HepG2 (cell line): Measurements from ENCODE around the gene MRPL38. TPM values are rescaled to one million over a fixed set of nuclear protein-coding genes. Genes with fewer than 3 reads are reported as not detected.

Experiments
- ATF2 ChIP-seq: sonication (generic); formaldehyde crosslinking; IDR thresholded peaks from 2 replicates; pipeline ENCODE4 v1.4.0; 2020; ENCODE audit warnings: missing genetic modification reagents
- GMEB2 ChIP-seq: IDR thresholded peaks from 2 replicates; pipeline ENCODE4 v1.6.1; 2016; ENCODE audit warnings: missing biosample characterization, missing genetic modification reagents, low read depth
- IRX3 ChIP-seq: sonication (generic); formaldehyde crosslinking; IDR thresholded peaks from 2 replicates; pipeline ENCODE4 v1.8.1; 2023; ENCODE audit warnings: mild to moderate bottlenecking, low read depth, missing genetic modification reagents, borderline replicate concordance
- KLF13 ChIP-seq: sonication (generic); formaldehyde crosslinking; IDR thresholded peaks from 2 replicates; pipeline ENCODE4 v1.4.0; 2020; ENCODE audit warnings: mild to moderate bottlenecking, missing genetic modification reagents
- MBD4 ChIP-seq: IDR thresholded peaks from 2 replicates; pipeline ENCODE4 v1.6.1; 2012; ENCODE audit warnings: low read length, inconsistent platforms, borderline replicate concordance
- NFE2 ChIP-seq: sonication (generic); formaldehyde crosslinking; IDR thresholded peaks from 2 replicates; pipeline ENCODE4 v1.4.0; 2020; ENCODE audit warnings: missing genetic modification reagents
- NR2F2 ChIP-seq: IDR thresholded peaks from 2 replicates; pipeline ENCODE4 v1.6.1; 2012; ENCODE audit warnings: low read depth, inconsistent platforms, borderline replicate concordance
- POLR2AphosphoS2 ChIP-seq: IDR thresholded peaks from 2 replicates; pipeline ENCODE4 v1.6.1; 2011; ENCODE audit warnings: low read depth, low read length, improper control_type of control experiment
- REL ChIP-seq: sonication (generic); formaldehyde crosslinking; conservative IDR thresholded peaks from 2 replicates; pipeline ENCODE4 v1.8.0; 2022; ENCODE audit warnings: mild to moderate bottlenecking, missing genetic modification reagents, moderate library complexity
- SETDB1 ChIP-seq: sonication (generic); formaldehyde crosslinking; IDR thresholded peaks from 2 replicates; pipeline ENCODE4 v1.5.1; 2020; ENCODE audit warnings: missing genetic modification reagents, mild to moderate bottlenecking, borderline replicate concordance
- SMAD1 ChIP-seq: sonication (generic); formaldehyde crosslinking; IDR thresholded peaks from 2 replicates; pipeline ENCODE4 v1.4.0; 2020; ENCODE audit warnings: missing genetic modification reagents, low read depth, mild to moderate bottlenecking, borderline replicate concordance
- TIGD3 ChIP-seq: sonication (generic); formaldehyde crosslinking; IDR thresholded peaks from 2 replicates; pipeline ENCODE4 v1.5.1; 2020; ENCODE audit warnings: mild to moderate bottlenecking, missing genetic modification reagents, borderline replicate concordance
- YEATS4 ChIP-seq: sonication (generic); formaldehyde crosslinking; IDR thresholded peaks from 2 replicates; pipeline ENCODE4 v1.4.0; 2020; ENCODE audit warnings: missing genetic modification reagents, borderline replicate concordance
- ZNF562 ChIP-seq: sonication (generic); formaldehyde crosslinking; IDR thresholded peaks from 2 replicates; pipeline ENCODE4 v1.8.0; 2022; ENCODE audit warnings: missing genetic modification reagents, borderline replicate concordance
- polyA plus RNA-seq, 8 experiments: library from polyadenylated mRNA; depleted of rRNA in 3 of 8; stranded (reverse) in 7 of 8; unstranded in 1 of 8; fragments of >200 nt; fragmentation: Illumina TruSeq in 4 of 8; extraction: Trizol in 4 of 8; gene quantifications; 2 replicates each; pipeline versions ENCODE4 v1.2.1 to v1.2.3, GENCODE V29; 2011 to 2016; ENCODE audit warnings: low read depth in 4 of 8, missing spikeins in 1 of 8, mixed read lengths in 1 of 8; ENCODE audit not compliant: insufficient read depth in 1 of 8
- total RNA-seq, 5 experiments: library from RNA; depleted of rRNA; stranded (reverse); fragments of >200 nt; fragmentation: Illumina TruSeq; extraction: Trizol; gene quantifications; 2 replicates each; pipeline ENCODE4 v1.2.3, GENCODE V29; 2016; ENCODE audit warnings: low read depth in 1 of 5

MRPL38 gene
- total and polyA plus RNA-seq, 2 of the 13 experiments (the other 11 are each of a cell fraction or from before 2014, with no cell fraction given), result 83.7 to 125 TPM

GRCh38 chr17:75872434-75873351 lies 32.0 kb downstream of the MRPL38 start (continued):
- TF ChIP-seq NFE2 (CRISPR knock-in tag), result no peak
- TF ChIP-seq POLR2AphosphoS2, result no peak; the same call in 1 of the 2 replicates
- no peak for TF ChIP-seq SETDB1 (CRISPR knock-in tag)
- no peak for TF ChIP-seq ZNF562 (CRISPR knock-in tag)
- TF ChIP-seq ATF2, result peak; percentile 79
- TF ChIP-seq TIGD3, result 0 out of 2 replicates have a peak, but pooled peaks have one; percentile 21
- no peak for TF ChIP-seq MBD4
- TF ChIP-seq KLF13 (CRISPR knock-in tag), result no peak; the same call in 1 of the 2 replicates
- peak; percentile 80; the same call in 1 of the 2 replicates for TF ChIP-seq SMAD1 (CRISPR knock-in tag)
- peak; percentile 86; the same call in 1 of the 2 replicates for TF ChIP-seq YEATS4 (CRISPR knock-in tag)
- TF ChIP-seq REL (CRISPR knock-in tag), result no peak
- no peak for TF ChIP-seq GMEB2 (CRISPR knock-in tag)
- TF ChIP-seq IRX3 (CRISPR knock-in tag), result no peak
- peak; percentile 80 for TF ChIP-seq NR2F2
